H4 (cell line): Measurements from ENCODE around the gene FAM149B1. TPM values are rescaled to one million over a fixed set of nuclear protein-coding genes. Genes with fewer than 3 reads are reported as not detected.
"Not testable (repeated sequence)": the region's sequence is repeated elsewhere in the genome, so short reads cannot be mapped to it uniquely, and the experiment has no call there.

ENCODE experiments used
- DNase-seq: peaks from one replicate; pipeline ENCODE4 v3.0.0-alpha.2; 2015; ENCODE audit warnings: low spot score
- total RNA-seq: library from RNA; depleted of rRNA; stranded (reverse); fragments of >200 nt; shearing (Covaris generic); gene quantifications from 2 replicates; pipeline ENCODE4 v1.2.3, GENCODE V29; 2014; rRNA removed

FAM149B1 gene
- total RNA-seq = 6.8 and 11.6 TPM in 2 replicates

GRCh38 chr10:73167783-73168464 lies at the start of gene FAM149B1, which contains the start of gene ECD:
TSS of gene FAM149B1 (plus strand) at chr10:73168119. CDS start at chr10:73168340, 221 bp downstream.
TSS of gene ECD (minus strand) at chr10:73168008. CDS start at chr10:73163937, 4,071 bp downstream.
- peak; percentile 93 for DNase-seq

DNA sequence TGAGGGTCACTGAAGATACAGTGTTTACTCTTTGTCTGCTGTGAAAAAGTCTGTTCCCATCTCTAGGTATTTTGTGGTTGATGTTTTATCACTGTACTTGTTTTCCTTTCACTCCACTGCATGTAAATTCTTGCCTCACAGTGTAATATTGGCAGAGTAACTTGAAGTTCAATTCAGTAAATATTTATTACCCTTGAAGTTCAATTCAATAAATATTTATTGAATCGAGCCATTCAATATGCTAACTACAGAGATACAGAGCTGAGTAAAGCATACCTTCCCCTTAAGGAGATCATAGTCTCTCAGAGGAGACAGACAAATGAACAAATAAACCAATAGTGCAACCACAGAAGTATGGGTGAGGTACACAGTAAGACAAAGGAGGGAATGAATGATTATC lies 48.5 kb upstream of the FAM149B1 start:
- DNase-seq = no peak

DNA sequence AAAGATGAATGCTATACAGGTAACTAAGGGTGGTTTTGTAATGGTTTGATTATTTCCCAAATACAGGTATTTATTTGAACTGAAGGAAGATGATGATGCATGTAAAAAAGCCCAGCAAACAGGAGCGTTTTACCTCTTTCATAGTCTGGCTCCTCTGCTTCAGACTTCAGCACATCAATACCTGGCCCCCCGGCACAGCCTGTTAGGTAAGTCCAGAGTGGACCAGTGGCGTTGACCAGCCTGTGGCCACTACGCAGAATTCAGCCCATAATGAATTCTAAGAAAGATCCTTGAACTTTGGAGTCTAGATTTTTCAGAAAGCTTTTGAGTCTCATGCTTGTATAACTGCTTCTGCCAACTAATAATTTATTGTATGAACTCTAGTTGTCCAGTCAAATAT lies 48.0 kb upstream of the FAM149B1 start:
- DNase-seq = no peak

- DNase-seq = no peak
Measured at GRCh38 chr10:73126343-73126742, 41.6 kb upstream of the FAM149B1 start.

- no peak for DNase-seq
Measured at GRCh38 chr10:73131301-73131700, 36.6 kb upstream of the FAM149B1 start.

GRCh38 chr10:73131913-73132686 lies 35.8 kb upstream of the FAM149B1 start:
- no peak for DNase-seq

- DNase-seq = no peak
Measured at GRCh38 chr10:73134727-73135126, 33.2 kb upstream of the FAM149B1 start.

DNA sequence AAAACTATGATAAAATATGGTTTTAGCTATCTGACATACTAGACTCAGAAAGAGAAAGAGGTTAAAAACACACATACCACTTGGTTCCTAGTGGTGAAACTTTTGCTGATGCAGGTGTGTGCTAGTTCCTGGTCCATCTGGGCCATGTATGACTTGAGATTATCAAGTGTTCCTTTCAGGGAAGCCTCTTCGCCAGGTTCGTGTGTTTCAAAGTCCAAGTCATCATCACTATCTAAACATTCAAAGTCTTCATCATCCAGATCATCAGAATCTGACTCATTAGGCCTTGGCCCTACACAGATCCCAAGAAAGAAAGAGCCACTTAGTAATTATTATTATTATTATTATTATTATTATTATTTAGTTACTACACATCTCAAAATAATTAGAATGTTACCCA lies 31.3 kb upstream of the FAM149B1 start:
- no peak for DNase-seq

DNA sequence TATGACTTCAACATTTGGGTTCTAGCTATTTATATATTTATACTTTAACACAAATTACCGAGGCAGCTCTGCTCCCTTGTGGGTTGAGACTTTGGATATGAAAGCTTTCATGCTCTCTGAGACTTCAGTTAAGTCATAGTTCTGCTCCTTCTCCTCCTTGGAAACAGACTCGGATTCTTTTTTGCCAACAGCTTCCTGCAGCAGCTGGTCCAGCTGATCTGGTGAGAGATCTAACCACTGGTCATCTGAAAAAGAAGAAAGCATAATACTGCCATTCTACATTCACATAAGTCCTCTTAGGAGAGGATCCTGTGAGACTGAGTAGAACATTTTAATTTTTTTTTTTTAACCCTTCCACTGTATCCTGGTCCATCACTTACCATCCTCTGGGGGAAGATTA lies 28.7 kb upstream of the FAM149B1 start:
- no peak for DNase-seq

GRCh38 chr10:73141603-73142002 lies 26.3 kb upstream of the FAM149B1 start:
- no peak for DNase-seq

- DNase-seq = not testable (repeated sequence)
Measured at GRCh38 chr10:73150633-73151413, 17.1 kb upstream of the FAM149B1 start.

- DNase-seq = no peak
Measured at GRCh38 chr10:73152009-73152408, 15.9 kb upstream of the FAM149B1 start.

DNA sequence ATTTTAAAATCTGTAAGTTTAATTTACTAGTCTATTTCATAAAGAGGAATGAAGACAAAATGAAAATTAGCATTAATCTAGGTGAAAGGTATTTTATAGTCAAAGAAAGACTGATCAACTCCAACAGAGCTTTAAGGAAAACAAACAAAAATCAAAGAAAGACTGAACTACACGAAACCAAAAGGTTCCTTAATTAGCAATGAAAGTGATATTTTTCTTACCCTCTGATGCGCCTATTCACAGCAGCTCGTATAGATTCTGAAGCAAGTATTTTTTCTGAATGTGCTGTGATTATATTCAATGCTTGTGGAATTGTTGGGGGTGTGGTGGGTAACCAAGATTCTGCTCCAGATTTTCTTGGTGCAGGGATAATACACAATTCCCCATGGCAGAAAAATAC lies 11.9 kb upstream of the FAM149B1 start:
- DNase-seq = no peak

DNA sequence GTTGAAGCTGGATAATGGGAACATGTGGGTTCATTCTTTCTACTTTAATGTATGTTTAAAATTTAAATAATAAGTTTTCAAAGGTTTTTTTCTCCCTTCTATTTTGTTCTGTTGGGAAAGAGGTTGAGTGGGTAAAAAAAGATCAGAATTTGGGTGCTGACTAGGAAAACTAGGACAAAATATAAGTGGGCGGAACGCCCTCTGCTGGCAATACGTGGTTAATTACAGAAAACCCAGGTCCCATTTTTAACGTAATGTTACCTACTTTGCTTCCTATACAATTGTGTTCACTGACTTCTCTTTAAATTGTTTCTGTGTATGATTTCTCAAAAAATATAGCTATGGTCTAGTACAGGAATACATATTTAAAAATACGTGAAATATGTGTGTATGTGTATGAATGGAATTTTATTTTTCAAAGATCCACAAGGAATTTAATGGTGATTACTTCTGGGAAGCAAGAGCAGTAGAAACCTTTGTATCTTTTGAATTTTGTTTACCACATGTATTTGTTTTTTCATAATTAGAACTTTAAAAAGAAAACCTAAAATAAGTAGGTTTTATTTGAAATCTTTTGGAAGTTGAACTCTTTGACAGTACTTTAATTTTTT lies 8.8 kb upstream of the FAM149B1 start:
- DNase-seq = peak; percentile 7

- DNase-seq = no peak
Measured at GRCh38 chr10:73161079-73161478, 6.8 kb upstream of the FAM149B1 start.

DNA sequence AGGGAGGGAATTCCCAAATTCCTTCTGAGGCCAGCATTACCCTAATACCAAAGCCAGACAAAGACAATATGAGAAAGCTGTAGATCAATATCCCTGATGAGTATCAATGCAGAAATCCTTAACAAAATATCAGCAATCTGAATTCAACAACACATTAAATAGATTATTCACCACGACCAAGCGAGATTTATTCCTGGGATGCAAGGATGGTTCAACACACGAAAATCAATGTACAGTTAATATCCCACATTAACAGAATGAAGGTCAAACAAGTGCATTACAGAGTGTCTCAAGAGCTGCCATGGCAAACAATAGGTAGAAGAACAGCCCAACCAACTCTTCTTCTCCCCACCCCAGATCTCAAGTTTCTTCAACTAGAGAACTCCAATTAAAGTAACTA lies 6.3 kb upstream of the FAM149B1 start:
- DNase-seq = no peak

DNA sequence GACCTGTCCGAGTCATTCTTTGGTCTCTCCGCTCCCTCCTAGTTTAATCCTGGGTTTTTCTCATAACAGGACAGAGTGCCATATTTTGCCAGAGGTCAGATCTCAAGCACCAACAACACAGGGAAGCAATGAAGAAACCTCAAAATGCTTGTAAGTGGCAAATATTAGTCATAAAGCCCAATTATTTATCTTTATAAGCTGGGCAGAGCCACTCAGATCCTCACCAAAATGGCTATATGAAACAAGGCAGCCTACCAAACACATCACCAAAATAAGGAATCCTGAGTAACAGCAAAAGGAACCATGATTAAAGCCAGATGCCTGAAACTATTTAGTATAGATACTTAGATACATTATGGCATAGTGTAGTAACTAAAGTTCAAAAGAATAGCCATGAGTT lies 4.8 kb upstream of the FAM149B1 start:
- DNase-seq = no peak

GRCh38 chr10:73166972-73167371 lies 947 bp upstream of the FAM149B1 start:
- DNase-seq = no peak

DNA sequence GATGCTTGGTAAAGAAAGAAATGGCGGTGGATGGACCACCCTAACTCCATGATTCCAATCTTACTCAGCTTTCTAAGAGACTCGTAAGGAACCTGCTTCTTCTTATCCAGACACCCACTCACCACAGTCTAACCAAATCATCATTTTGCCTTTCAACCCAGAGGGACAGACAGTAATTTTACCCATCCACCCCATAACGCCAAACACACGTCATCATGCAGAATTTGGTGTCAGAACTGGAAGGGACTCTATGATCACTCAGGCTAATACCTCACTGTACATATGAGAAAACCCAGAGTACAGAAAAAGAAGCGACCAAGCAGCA lies 499 bp upstream of the FAM149B1 start:
- DNase-seq = no peak

DNA sequence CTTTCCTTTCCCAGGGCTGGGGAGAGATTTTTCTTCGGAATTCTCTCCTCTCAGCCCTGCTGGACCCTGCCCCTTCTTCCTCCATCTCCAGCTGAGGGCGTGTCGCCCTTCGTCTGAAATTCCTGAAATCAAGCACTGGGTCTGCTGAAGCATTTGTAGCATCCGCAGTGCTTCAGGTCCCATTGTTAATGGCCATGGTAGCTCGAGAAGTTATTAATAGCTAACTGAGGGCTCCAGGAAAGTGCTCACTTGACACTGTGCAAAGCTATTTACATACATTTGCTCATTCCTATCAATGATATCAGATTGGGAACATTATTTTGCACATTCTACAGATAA lies 515 bp downstream of the FAM149B1 start:
- no peak for DNase-seq

GRCh38 chr10:73169320-73169719 lies 1.4 kb downstream of the FAM149B1 start:
- no peak for DNase-seq

- no peak for DNase-seq
Measured at GRCh38 chr10:73172867-73173266, 4.9 kb downstream of the FAM149B1 start.
